GM23338 (cell line): ENCODE results near the gene POU3F1. TPM values are rescaled to one million over a fixed set of nuclear protein-coding genes. Genes with fewer than 3 reads are reported as not detected.

Source experiments
- ATAC-seq: fragments of 200-7000 bp; cut with Tn5 transposase; 3 replicates; pipeline ENCODE4 v1.9.1; 2020
- DNase-seq: peaks from one replicate; pipeline ENCODE4 v3.0.0-alpha.2; 2015; ENCODE audit warnings: low spot score
- H2AFZ ChIP-seq: fragments of 200-600 bp; sonication (generic); 2 replicates; pipeline ENCODE4 v1.8.0; 2016; ENCODE audit warnings: antibody characterized with exemption, mild to moderate bottlenecking, moderate library complexity
- H3F3A ChIP-seq: fragments of 200-600 bp; sonication (generic); replicated peaks from 2 replicates; pipeline ENCODE4 v1.8.0; 2017; ENCODE audit warnings: antibody characterized with exemption, mixed run types, low read depth
- H3K27ac ChIP-seq: fragments of 200-600 bp; sonication (generic); 2 replicates; pipeline ENCODE4 v1.6.1; 2016; ENCODE audit warnings: low read depth
- H3K27me3 ChIP-seq: fragments of 200-600 bp; sonication (generic); 2 replicates; pipeline ENCODE4 v1.8.0; 2016; ENCODE audit warnings: mild to moderate bottlenecking, mixed run types, moderate library complexity; ENCODE audit not compliant: insufficient read depth
- H3K36me3 ChIP-seq: fragments of 200-600 bp; sonication (generic); 2 replicates; pipeline ENCODE4 v1.8.0; 2016; ENCODE audit warnings: mild to moderate bottlenecking; ENCODE audit not compliant: insufficient read depth
- H3K4me1 ChIP-seq: fragments of 200-600 bp; sonication (generic); 2 replicates; pipeline ENCODE4 v1.8.0; 2016; ENCODE audit warnings: mild to moderate bottlenecking, moderate library complexity; ENCODE audit not compliant: insufficient read depth
- H3K4me2 ChIP-seq: fragments of 200-600 bp; sonication (generic); 2 replicates; pipeline ENCODE4 v1.7.1; 2017; ENCODE audit warnings: mixed run types
- H3K4me3 ChIP-seq: fragments of 200-600 bp; sonication (generic); 2 replicates; pipeline ENCODE4 v1.6.1; 2016; ENCODE audit warnings: mixed run types
- H3K79me2 ChIP-seq: fragments of 200-600 bp; sonication (generic); replicated peaks from 2 replicates; pipeline ENCODE4 v1.8.0; 2017; ENCODE audit warnings: mild to moderate bottlenecking; ENCODE audit not compliant: insufficient read depth
- H3K9me2 ChIP-seq: fragments of 200-600 bp; sonication (generic); 2 replicates; pipeline ENCODE4 v1.8.0; 2017; ENCODE audit not compliant: insufficient read depth
- H4K20me1 ChIP-seq: fragments of 200-600 bp; sonication (generic); replicated peaks from 2 replicates; pipeline ENCODE4 v1.8.0; 2017; ENCODE audit warnings: mild to moderate bottlenecking; ENCODE audit not compliant: insufficient read depth
- H3K27ac Mint-ChIP-seq: 2 replicates; pipeline ENCODE4 v1.8.0; 2020; ENCODE audit warnings: inconsistent platforms, mild to moderate bottlenecking, moderate library complexity, mixed read lengths
- H3K27me3 Mint-ChIP-seq: 3 replicates; pipeline ENCODE4 v1.8.0; 2022; ENCODE audit warnings: low read depth, mild to moderate bottlenecking, moderate library complexity, mixed read lengths, inconsistent platforms; ENCODE audit not compliant: insufficient read depth, poor library complexity
- H3K36me3 Mint-ChIP-seq: 3 replicates; pipeline ENCODE4 v1.8.0; 2021; ENCODE audit warnings: low read depth, mild to moderate bottlenecking, inconsistent platforms, moderate library complexity, mixed read lengths
- H3K4me1 Mint-ChIP-seq: 3 replicates; pipeline ENCODE4 v1.8.0; 2020; ENCODE audit warnings: mild to moderate bottlenecking, inconsistent platforms, mixed read lengths
- H3K4me3 Mint-ChIP-seq: 3 replicates; pipeline ENCODE4 v1.8.0; 2021; ENCODE audit warnings: moderate library complexity, mild to moderate bottlenecking, inconsistent platforms, mixed read lengths
- H3K9me3 Mint-ChIP-seq: 3 replicates; pipeline ENCODE4 v1.8.0; 2020; ENCODE audit warnings: moderate library complexity, mild to moderate bottlenecking, inconsistent platforms, mixed read lengths
- CREB1 ChIP-seq: fragments of 250-450 bp; sonication (Bioruptor Pico); IDR thresholded peaks from 2 replicates; pipeline ENCODE4 v1.5.0; 2020; ENCODE audit warnings: low read depth, mild to moderate bottlenecking, moderate library complexity
- EZH2 ChIP-seq: fragments of 200-600 bp; sonication (generic); IDR thresholded peaks from one replicate; pipeline ENCODE4 v1.8.0; 2017; ENCODE audit warnings: antibody characterized with exemption, mild to moderate bottlenecking, low read depth; ENCODE audit not compliant: unreplicated experiment
- EZH2phosphoT487 ChIP-seq: fragments of 200-600 bp; sonication (generic); IDR thresholded peaks from one replicate; pipeline ENCODE4 v1.8.1; 2018; ENCODE audit warnings: antibody characterized with exemption; ENCODE audit not compliant: unreplicated experiment
- JUNB ChIP-seq: IDR thresholded peaks from one replicate; pipeline ENCODE4 v1.6.1; 2016; ENCODE audit warnings: antibody characterized with exemption; ENCODE audit not compliant: unreplicated experiment
- NANOG ChIP-seq: IDR thresholded peaks from 2 replicates; pipeline ENCODE4 v1.6.1; 2016; ENCODE audit warnings: antibody characterized with exemption, borderline replicate concordance
- POLR2AphosphoS5 ChIP-seq: IDR thresholded peaks from 2 replicates; pipeline ENCODE4 v1.6.1; 2016; ENCODE audit warnings: antibody characterized with exemption, low read depth
- STAT1 ChIP-seq: IDR thresholded peaks from one replicate; pipeline ENCODE4 v1.6.1; 2016; ENCODE audit warnings: antibody characterized with exemption; ENCODE audit not compliant: unreplicated experiment
- ZNF114 ChIP-seq: fragments of 250-450 bp; sonication (Bioruptor Pico); IDR thresholded peaks from 2 replicates; pipeline ENCODE4 v1.5.0; 2020; ENCODE audit warnings: mild to moderate bottlenecking, moderate library complexity
- ZNF331 ChIP-seq: fragments of 250-450 bp; sonication (Bioruptor Pico); IDR thresholded peaks from 2 replicates; pipeline ENCODE4 v1.5.0; 2020; ENCODE audit warnings: low read depth, mild to moderate bottlenecking, moderate library complexity
- polyA plus RNA-seq: library from polyadenylated mRNA; unstranded; fragments of >200 nt; fragmentation: Nextera tagmentation; extraction: Ambion mirVana; gene quantifications from 2 replicates; pipeline ENCODE4 v1.2.1, GENCODE V29; 2016
- total RNA-seq: library from RNA; depleted of rRNA; stranded (reverse); fragments of >200 nt; shearing (Covaris generic); gene quantifications from 2 replicates; pipeline ENCODE4 v1.2.3, GENCODE V29; 2014
- TF ChIP-seq, protein P1 (sequence below): fragments of 250-450 bp; sonication (Bioruptor Pico); IDR thresholded peaks from 2 replicates; pipeline ENCODE4 v1.5.0; 2020; ENCODE audit warnings: mild to moderate bottlenecking, moderate library complexity
- TF ChIP-seq, protein P2 (sequence below): IDR thresholded peaks from one replicate; pipeline ENCODE4 v1.6.1; 2018; ENCODE audit warnings: antibody characterized with exemption; ENCODE audit not compliant: unreplicated experiment
- TF ChIP-seq, protein P3 (sequence below): IDR thresholded peaks from 2 replicates; pipeline ENCODE4 v1.6.1; 2016; ENCODE audit warnings: antibody characterized with exemption
- TF ChIP-seq, protein P4 (sequence below), 2 experiments: fragments of 200-600 bp in 1 of 2; sonication (generic) in 1 of 2; conservative IDR thresholded peaks; 2 replicates each; pipeline versions ENCODE4 v1.5.1 to v1.6.1; 2016 to 2017; ENCODE audit warnings: antibody characterized with exemption in 2 of 2, low read depth in 2 of 2, mild to moderate bottlenecking in 2 of 2, moderate library complexity in 1 of 2

POU3F1 gene
- total and polyA plus RNA-seq, 2 experiments from 2014 or later: 3.6 to 11.5 TPM

DNA sequence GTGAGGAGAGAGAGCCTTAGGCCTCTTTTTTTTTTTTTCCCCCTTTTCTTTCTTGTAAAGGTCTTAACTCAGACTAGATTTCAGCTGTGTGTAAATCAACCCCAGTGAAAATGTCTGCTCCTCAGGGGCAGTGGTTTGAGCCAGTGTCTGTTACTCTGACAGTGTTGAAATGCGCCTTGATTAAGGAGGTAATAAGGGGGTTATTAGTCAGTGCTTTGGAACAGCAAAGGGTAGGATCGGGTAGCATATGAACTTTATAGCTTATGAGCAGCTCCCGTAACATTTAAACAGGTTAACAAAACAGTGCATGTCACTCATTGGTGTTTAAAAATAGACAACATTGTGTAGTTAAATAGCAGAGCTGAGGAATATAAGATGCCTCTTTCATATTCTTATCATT lies 23.8 kb downstream of the POU3F1 start:
- no peak for DNase-seq
- H3K4me1 ChIP-seq: peaks cover 3% of the 10 kb centered on the region

More for the DNA sequence above, 23.8 kb downstream of the POU3F1 start:
- no peaks in the 10 kb centered on the region; the same call in 2 of the 3 replicates for H3K9me3 Mint-ChIP-seq
- Histone ChIP-seq H4K20me1 (peaks cover 12% of the 10 kb centered on the region; the same call in 1 of the 2 replicates), H3F3A (peaks cover 31% of the 10 kb centered on the region; the same call in 1 of the 2 replicates), H3K27me3 (no peaks in the 10 kb centered on the region), H3K36me3 (peaks cover 60% of the 10 kb centered on the region), H3K9me2 (no peaks in the 10 kb centered on the region), H2AFZ (no peak overlapping the region), H3K4me2 (no peak overlapping the region), H3K4me3 (no peak overlapping the region), H3K79me2 (peaks cover 11% of the 10 kb centered on the region), H3K27ac (0 out of 2 replicates have a peak overlapping the region, but pooled peaks have one; percentile 19)
- H3K4me1 Mint-ChIP-seq: peaks cover 17% of the 10 kb centered on the region
- peaks cover 4% of the 10 kb centered on the region for H3K27me3 Mint-ChIP-seq
- TF ChIP-seq EZH2 (no peak), CREB1 (no peak), ZNF331 (no peak), JUNB (no peak), POLR2AphosphoS5 (no peak), EZH2phosphoT487 (no peak), STAT1 (no peak), ZNF114 (CRISPR knock-in tag) (no peak), NANOG (no peak)
- TF ChIP-seq, protein P1, sequence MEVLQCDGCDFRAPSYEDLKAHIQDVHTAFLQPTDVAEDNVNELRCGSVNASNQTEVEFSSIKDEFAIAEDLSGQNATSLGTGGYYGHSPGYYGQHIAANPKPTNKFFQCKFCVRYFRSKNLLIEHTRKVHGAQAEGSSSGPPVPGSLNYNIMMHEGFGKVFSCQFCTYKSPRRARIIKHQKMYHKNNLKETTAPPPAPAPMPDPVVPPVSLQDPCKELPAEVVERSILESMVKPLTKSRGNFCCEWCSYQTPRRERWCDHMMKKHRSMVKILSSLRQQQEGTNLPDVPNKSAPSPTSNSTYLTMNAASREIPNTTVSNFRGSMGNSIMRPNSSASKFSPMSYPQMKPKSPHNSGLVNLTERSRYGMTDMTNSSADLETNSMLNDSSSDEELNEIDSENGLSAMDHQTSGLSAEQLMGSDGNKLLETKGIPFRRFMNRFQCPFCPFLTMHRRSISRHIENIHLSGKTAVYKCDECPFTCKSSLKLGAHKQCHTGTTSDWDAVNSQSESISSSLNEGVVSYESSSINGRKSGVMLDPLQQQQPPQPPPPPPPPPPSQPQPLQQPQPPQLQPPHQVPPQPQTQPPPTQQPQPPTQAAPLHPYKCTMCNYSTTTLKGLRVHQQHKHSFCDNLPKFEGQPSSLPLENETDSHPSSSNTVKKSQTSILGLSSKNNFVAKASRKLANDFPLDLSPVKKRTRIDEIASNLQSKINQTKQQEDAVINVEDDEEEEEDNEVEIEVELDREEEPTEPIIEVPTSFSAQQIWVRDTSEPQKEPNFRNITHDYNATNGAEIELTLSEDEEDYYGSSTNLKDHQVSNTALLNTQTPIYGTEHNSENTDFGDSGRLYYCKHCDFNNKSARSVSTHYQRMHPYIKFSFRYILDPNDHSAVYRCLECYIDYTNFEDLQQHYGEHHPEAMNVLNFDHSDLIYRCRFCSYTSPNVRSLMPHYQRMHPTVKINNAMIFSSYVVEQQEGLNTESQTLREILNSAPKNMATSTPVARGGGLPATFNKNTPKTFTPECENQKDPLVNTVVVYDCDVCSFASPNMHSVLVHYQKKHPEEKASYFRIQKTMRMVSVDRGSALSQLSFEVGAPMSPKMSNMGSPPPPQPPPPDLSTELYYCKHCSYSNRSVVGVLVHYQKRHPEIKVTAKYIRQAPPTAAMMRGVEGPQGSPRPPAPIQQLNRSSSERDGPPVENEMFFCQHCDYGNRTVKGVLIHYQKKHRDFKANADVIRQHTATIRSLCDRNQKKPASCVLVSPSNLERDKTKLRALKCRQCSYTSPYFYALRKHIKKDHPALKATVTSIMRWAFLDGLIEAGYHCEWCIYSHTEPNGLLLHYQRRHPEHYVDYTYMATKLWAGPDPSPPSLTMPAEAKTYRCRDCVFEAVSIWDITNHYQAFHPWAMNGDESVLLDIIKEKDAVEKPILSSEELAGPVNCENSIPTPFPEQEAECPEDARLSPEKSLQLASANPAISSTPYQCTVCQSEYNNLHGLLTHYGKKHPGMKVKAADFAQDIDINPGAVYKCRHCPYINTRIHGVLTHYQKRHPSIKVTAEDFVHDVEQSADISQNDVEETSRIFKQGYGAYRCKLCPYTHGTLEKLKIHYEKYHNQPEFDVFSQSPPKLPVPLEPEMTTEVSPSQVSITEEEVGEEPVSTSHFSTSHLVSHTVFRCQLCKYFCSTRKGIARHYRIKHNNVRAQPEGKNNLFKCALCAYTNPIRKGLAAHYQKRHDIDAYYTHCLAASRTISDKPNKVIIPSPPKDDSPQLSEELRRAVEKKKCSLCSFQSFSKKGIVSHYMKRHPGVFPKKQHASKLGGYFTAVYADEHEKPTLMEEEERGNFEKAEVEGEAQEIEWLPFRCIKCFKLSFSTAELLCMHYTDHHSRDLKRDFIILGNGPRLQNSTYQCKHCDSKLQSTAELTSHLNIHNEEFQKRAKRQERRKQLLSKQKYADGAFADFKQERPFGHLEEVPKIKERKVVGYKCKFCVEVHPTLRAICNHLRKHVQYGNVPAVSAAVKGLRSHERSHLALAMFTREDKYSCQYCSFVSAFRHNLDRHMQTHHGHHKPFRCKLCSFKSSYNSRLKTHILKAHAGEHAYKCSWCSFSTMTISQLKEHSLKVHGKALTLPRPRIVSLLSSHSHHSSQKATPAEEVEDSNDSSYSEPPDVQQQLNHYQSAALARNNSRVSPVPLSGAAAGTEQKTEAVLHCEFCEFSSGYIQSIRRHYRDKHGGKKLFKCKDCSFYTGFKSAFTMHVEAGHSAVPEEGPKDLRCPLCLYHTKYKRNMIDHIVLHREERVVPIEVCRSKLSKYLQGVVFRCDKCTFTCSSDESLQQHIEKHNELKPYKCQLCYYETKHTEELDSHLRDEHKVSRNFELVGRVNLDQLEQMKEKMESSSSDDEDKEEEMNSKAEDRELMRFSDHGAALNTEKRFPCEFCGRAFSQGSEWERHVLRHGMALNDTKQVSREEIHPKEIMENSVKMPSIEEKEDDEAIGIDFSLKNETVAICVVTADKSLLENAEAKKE (CRISPR knock-in tag): no peak
- TF ChIP-seq, protein P2, sequence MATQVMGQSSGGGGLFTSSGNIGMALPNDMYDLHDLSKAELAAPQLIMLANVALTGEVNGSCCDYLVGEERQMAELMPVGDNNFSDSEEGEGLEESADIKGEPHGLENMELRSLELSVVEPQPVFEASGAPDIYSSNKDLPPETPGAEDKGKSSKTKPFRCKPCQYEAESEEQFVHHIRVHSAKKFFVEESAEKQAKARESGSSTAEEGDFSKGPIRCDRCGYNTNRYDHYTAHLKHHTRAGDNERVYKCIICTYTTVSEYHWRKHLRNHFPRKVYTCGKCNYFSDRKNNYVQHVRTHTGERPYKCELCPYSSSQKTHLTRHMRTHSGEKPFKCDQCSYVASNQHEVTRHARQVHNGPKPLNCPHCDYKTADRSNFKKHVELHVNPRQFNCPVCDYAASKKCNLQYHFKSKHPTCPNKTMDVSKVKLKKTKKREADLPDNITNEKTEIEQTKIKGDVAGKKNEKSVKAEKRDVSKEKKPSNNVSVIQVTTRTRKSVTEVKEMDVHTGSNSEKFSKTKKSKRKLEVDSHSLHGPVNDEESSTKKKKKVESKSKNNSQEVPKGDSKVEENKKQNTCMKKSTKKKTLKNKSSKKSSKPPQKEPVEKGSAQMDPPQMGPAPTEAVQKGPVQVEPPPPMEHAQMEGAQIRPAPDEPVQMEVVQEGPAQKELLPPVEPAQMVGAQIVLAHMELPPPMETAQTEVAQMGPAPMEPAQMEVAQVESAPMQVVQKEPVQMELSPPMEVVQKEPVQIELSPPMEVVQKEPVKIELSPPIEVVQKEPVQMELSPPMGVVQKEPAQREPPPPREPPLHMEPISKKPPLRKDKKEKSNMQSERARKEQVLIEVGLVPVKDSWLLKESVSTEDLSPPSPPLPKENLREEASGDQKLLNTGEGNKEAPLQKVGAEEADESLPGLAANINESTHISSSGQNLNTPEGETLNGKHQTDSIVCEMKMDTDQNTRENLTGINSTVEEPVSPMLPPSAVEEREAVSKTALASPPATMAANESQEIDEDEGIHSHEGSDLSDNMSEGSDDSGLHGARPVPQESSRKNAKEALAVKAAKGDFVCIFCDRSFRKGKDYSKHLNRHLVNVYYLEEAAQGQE: no peak
- TF ChIP-seq, protein P3, sequence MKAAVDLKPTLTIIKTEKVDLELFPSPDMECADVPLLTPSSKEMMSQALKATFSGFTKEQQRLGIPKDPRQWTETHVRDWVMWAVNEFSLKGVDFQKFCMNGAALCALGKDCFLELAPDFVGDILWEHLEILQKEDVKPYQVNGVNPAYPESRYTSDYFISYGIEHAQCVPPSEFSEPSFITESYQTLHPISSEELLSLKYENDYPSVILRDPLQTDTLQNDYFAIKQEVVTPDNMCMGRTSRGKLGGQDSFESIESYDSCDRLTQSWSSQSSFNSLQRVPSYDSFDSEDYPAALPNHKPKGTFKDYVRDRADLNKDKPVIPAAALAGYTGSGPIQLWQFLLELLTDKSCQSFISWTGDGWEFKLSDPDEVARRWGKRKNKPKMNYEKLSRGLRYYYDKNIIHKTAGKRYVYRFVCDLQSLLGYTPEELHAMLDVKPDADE: no peak
- TF ChIP-seq, protein P4, sequence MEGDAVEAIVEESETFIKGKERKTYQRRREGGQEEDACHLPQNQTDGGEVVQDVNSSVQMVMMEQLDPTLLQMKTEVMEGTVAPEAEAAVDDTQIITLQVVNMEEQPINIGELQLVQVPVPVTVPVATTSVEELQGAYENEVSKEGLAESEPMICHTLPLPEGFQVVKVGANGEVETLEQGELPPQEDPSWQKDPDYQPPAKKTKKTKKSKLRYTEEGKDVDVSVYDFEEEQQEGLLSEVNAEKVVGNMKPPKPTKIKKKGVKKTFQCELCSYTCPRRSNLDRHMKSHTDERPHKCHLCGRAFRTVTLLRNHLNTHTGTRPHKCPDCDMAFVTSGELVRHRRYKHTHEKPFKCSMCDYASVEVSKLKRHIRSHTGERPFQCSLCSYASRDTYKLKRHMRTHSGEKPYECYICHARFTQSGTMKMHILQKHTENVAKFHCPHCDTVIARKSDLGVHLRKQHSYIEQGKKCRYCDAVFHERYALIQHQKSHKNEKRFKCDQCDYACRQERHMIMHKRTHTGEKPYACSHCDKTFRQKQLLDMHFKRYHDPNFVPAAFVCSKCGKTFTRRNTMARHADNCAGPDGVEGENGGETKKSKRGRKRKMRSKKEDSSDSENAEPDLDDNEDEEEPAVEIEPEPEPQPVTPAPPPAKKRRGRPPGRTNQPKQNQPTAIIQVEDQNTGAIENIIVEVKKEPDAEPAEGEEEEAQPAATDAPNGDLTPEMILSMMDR (conservative IDR thresholded peaks at IDR 0.05; ENCODE audit: low read depth in 2 of 2): no peak
- H3K36me3 Mint-ChIP-seq: peaks cover 78% of the 10 kb centered on the region
- H3K27ac Mint-ChIP-seq: no peak overlapping the region
- no peak overlapping the region for H3K4me3 Mint-ChIP-seq
- ATAC-seq: no peak
